ENCODE measurements around the gene ACTN1. TPM values are rescaled to one million over a fixed set of nuclear protein-coding genes. Genes with fewer than 3 reads are reported as not detected.

Gene ACTN1
- total and polyA plus RNA-seq, 2 of the 8 experiments (the other 6 are each of a cell fraction or from before 2014, with no cell fraction given) = 236 to 262 TPM

GRCh38 chr14:68945585-68946488 is 33.3 kb downstream of the ACTN1 start:
- Histone ChIP-seq H3K27ac (ENCODE audit: low read depth, low read length) (no peak overlapping the region; the same call in 1 of the 2 replicates), H2AK5ac (ENCODE audit: low read depth, low read length) (peak overlapping the region; percentile 40; the same call in 1 of the 2 replicates), H3K18ac (ENCODE audit: extremely low read depth, low read length) (no peak overlapping the region; the same call in none of the 2 replicates), H3K23ac (ENCODE audit: insufficient read length) (no peak overlapping the region), H3K79me1 (ENCODE audit: low read depth, low read length) (peaks cover 42% of the 10 kb centered on the region), H3K14ac (ENCODE audit: insufficient read length) (no peak overlapping the region), H2BK5ac (ENCODE audit: low read depth, low read length) (peak overlapping the region; percentile 52; the same call in 1 of the 2 replicates), H2BK15ac (ENCODE audit: low read length) (no peak overlapping the region), H3K27me3 (replicated peaks in 1 of 4; ENCODE audit: control insufficient read depth in 3 of 4, extremely low read depth in 1 of 4, insufficient read depth in 3 of 4, low read length in 3 of 4) (no peaks in the 10 kb centered on the region), H3K79me2 (ENCODE audit: control insufficient read depth in 1 of 2, insufficient read depth in 2 of 2, low read length in 2 of 2) (peaks cover 13 to 97% of the 10 kb centered on the region in 2 experiments), H2BK120ac (replicated peaks; ENCODE audit: low read depth, low read length) (no peak overlapping the region), H3K9me3 (ENCODE audit: insufficient read depth in 2 of 2, low read depth in 1 of 2, low read length in 1 of 2) (no peaks in the 10 kb centered on the region), H3K4me2 (ENCODE audit: insufficient read depth in 1 of 2, low read depth in 2 of 2, low read length in 2 of 2) (no peak overlapping the region), H4K91ac (replicated peaks; ENCODE audit: insufficient read length, low read length) (no peak overlapping the region), H2AFZ (ENCODE audit: low read length) (no peak overlapping the region), H3K23me2 (ENCODE audit: low read depth, low read length) (no peaks in the 10 kb centered on the region; the same call in 1 of the 2 replicates), H3K4ac (replicated peaks; ENCODE audit: insufficient read length, low read depth, low read length) (no peak overlapping the region), H3K4me1 (replicated peaks in 1 of 4; ENCODE audit: control insufficient read depth in 3 of 4, insufficient read depth in 4 of 4, low read length in 3 of 4) (peaks cover 0 to 36% (median 16%) of the 10 kb centered on the region in 4 experiments; a peak in 6 of 7 replicates), H3K36me3 (ENCODE audit: control insufficient read depth in 2 of 4, insufficient read depth in 4 of 4, low read length in 3 of 4) (no peaks in the 10 kb centered on the region), H2BK12ac (ENCODE audit: low read depth, low read length) (0 out of 2 replicates have a peak overlapping the region, but pooled peaks have one; percentile 17), H3K56ac (replicated peaks; ENCODE audit: insufficient read length, low read depth, low read length) (no peak overlapping the region), H4K5ac (ENCODE audit: insufficient read length, low read depth, low read length) (no peak overlapping the region), H3K4me3 (ENCODE audit: extremely low read depth in 1 of 4, insufficient read depth in 2 of 4, low read depth in 3 of 4, low read length in 4 of 4) (no peak overlapping the region), H4K20me1 (replicated peaks in 1 of 2; ENCODE audit: control insufficient read depth in 1 of 2, insufficient read depth in 2 of 2, low read length in 2 of 2) (peaks cover 12 to 44% of the 10 kb centered on the region in 2 experiments), H2BK20ac (ENCODE audit: low read length) (peak overlapping the region; percentile 13; the same call in 1 of the 2 replicates), H4K8ac (ENCODE audit: extremely low read depth, insufficient read depth, low read length) (no peak overlapping the region), H3K9ac (replicated peaks in 1 of 4; ENCODE audit: extremely low read depth in 1 of 4, low read depth in 3 of 4, low read length in 3 of 4) (no peak overlapping the region)
- no peak for FAIRE-seq
- WGBS, 2 experiments (ENCODE audit: extremely low coverage in 1 of 2, insufficient coverage in 1 of 2, insufficient read length in 1 of 2, insufficient replicate concordance in 2 of 2, low coverage in 1 of 2, low lambda C conversion rate in 2 of 2, missing lambda C conversion rate in 1 of 2) = 88% methylated on average over 11 of the region's 11 CpGs; no CpG with 5 or more reads in 1 of the 2 experiments
- CTCF ChIA-PET (ENCODE audit: partially characterized antibody) = interaction anchor here (1.0 to 19.1 kb wide), 6 partner anchors 8 to 151 kb away, joined by 3 to 291 read pairs (median 4); no protein-coding TSS in a partner anchor
- DNase-seq (ENCODE audit: low read depth in 1 of 2, low spot score in 2 of 2) = no peak
- POLR2A ChIA-PET (ENCODE audit: partially characterized antibody) = interaction anchor here (0.5 to 2.2 kb wide), 3 partner anchors 29 to 1724 kb away, joined by 3 to 8 read pairs (median 3); no protein-coding TSS in a partner anchor
- TF ChIP-seq KDM1A (IDR thresholded peaks at IDR 0.05; ENCODE audit: borderline replicate concordance, low read length) (no peak), POLR2AphosphoS5 (IDR thresholded peaks at IDR 0.05; ENCODE audit: low read depth, low read length) (no peak), RFX5 (IDR thresholded peaks at IDR 0.05; ENCODE audit: borderline replicate concordance, low read depth, low read length) (no peak), RNF2 (IDR thresholded peaks at IDR 0.05; ENCODE audit: borderline replicate concordance, low read depth, low read length, missing control alignments, poor library complexity, severe bottlenecking) (no peak), PHF8 (conservative IDR thresholded peaks at IDR 0.05; ENCODE audit: low read depth, low read length) (no peak), HDAC6 (IDR thresholded peaks at IDR 0.05; ENCODE audit: low read depth, low read length) (no peak), CBX8 (IDR thresholded peaks at IDR 0.05; ENCODE audit: borderline replicate concordance, low read depth, low read length) (no peak), POLR2A (IDR thresholded peaks at IDR 0.05; ENCODE audit: control extremely low read depth in 1 of 2, low read depth in 2 of 2, low read length in 2 of 2) (no peak), CEBPB (IDR thresholded peaks at IDR 0.05; ENCODE audit: low read depth, low read length) (no peak), KDM5A (IDR thresholded peaks at IDR 0.05; ENCODE audit: low read length) (no peak), TAF1 (IDR thresholded peaks at IDR 0.05; ENCODE audit: low read depth, low read length) (no peak)

Measured in H1 (cell line).